ENCODE measurements around the gene PACSIN2.

The PACSIN2 gene

GRCh38 chr22:42993651-42994275, 21.2 kb downstream of the PACSIN2 start:
- Histone ChIP-seq H3K9ac (ENCODE audit: low read length in 5 of 5) (peak overlapping the region in 1 of 5 donors; percentile 6), H3K9me3 (ENCODE audit: control insufficient read depth in 5 of 5, low read length in 5 of 5) (peaks cover 0 to under 1% (median 0%) of the 10 kb centered on the region in 5 donors), H3K36me3 (ENCODE audit: control insufficient read depth in 5 of 5, insufficient read depth in 5 of 5, low read length in 5 of 5) (no peaks in the 10 kb centered on the region), H3K27me3 (ENCODE audit: control insufficient read depth in 5 of 5, insufficient read depth in 4 of 5, low read length in 5 of 5) (no peaks in the 10 kb centered on the region), H3K4me1 (ENCODE audit: control insufficient read depth in 5 of 5, insufficient read depth in 5 of 5, low read length in 5 of 5) (peaks cover 11 to 46% (median 38%) of the 10 kb centered on the region in 5 donors), H3K4me3 (ENCODE audit: low read depth in 1 of 5, low read length in 5 of 5) (peak overlapping the region in 1 of 5 donors; percentile 8), H3K27ac (ENCODE audit: low read depth, low read length) (peak overlapping the region; percentile 60)

- H3K9me3 ChIP-seq (ENCODE audit: control insufficient read depth in 5 of 5, low read length in 5 of 5): no peaks in the 10 kb centered on the region
- peaks cover 11 to 46% (median 38%) of the 10 kb centered on the region in 5 donors for H3K4me1 ChIP-seq (ENCODE audit: control insufficient read depth in 5 of 5, insufficient read depth in 5 of 5, low read length in 5 of 5)
- H3K27me3 ChIP-seq (ENCODE audit: control insufficient read depth in 5 of 5, insufficient read depth in 4 of 5, low read length in 5 of 5): no peaks in the 10 kb centered on the region
- peak overlapping the region in 1 of 5 donors; percentile 6 for H3K9ac ChIP-seq (ENCODE audit: low read length in 5 of 5)
- no peaks in the 10 kb centered on the region for H3K36me3 ChIP-seq (ENCODE audit: control insufficient read depth in 5 of 5, insufficient read depth in 5 of 5, low read length in 5 of 5)
- no peak overlapping the region for H3K27ac ChIP-seq (ENCODE audit: low read depth, low read length)
- H3K4me3 ChIP-seq (ENCODE audit: low read depth in 1 of 5, low read length in 5 of 5): no peak overlapping the region
These were observed 22.0 kb downstream of the PACSIN2 start for GRCh38 chr22:42992886-42993479.

GRCh38 chr22:42992092-42992491, 22.9 kb downstream of the PACSIN2 start:
- H3K9ac ChIP-seq (ENCODE audit: low read length in 5 of 5): no peak overlapping the region
- H3K27me3 ChIP-seq (ENCODE audit: control insufficient read depth in 5 of 5, insufficient read depth in 4 of 5, low read length in 5 of 5): no peaks in the 10 kb centered on the region
- H3K36me3 ChIP-seq (ENCODE audit: control insufficient read depth in 5 of 5, insufficient read depth in 5 of 5, low read length in 5 of 5): no peaks in the 10 kb centered on the region
- H3K4me3 ChIP-seq (ENCODE audit: low read depth in 1 of 5, low read length in 5 of 5): no peak overlapping the region
- peaks cover 11 to 45% (median 37%) of the 10 kb centered on the region in 5 donors for H3K4me1 ChIP-seq (ENCODE audit: control insufficient read depth in 5 of 5, insufficient read depth in 5 of 5, low read length in 5 of 5)
- H3K9me3 ChIP-seq (ENCODE audit: control insufficient read depth in 5 of 5, low read length in 5 of 5): no peaks in the 10 kb centered on the region
- H3K27ac ChIP-seq (ENCODE audit: low read depth, low read length): no peak overlapping the region

GRCh38 chr22:42991010-42991651, 23.8 kb downstream of the PACSIN2 start:
- Histone ChIP-seq H3K36me3 (ENCODE audit: control insufficient read depth in 5 of 5, insufficient read depth in 5 of 5, low read length in 5 of 5) (no peaks in the 10 kb centered on the region), H3K9me3 (ENCODE audit: control insufficient read depth in 5 of 5, low read length in 5 of 5) (no peaks in the 10 kb centered on the region), H3K27me3 (ENCODE audit: control insufficient read depth in 5 of 5, insufficient read depth in 4 of 5, low read length in 5 of 5) (no peaks in the 10 kb centered on the region), H3K4me1 (ENCODE audit: control insufficient read depth in 5 of 5, insufficient read depth in 5 of 5, low read length in 5 of 5) (peaks cover 11 to 36% (median 29%) of the 10 kb centered on the region in 5 donors), H3K9ac (ENCODE audit: low read length in 5 of 5) (no peak overlapping the region), H3K4me3 (ENCODE audit: low read depth in 1 of 5, low read length in 5 of 5) (no peak overlapping the region), H3K27ac (ENCODE audit: low read depth, low read length) (no peak overlapping the region)

- no peaks in the 10 kb centered on the region for H3K36me3 ChIP-seq (ENCODE audit: control insufficient read depth in 5 of 5, insufficient read depth in 5 of 5, low read length in 5 of 5)
- H3K27me3 ChIP-seq (ENCODE audit: control insufficient read depth in 5 of 5, insufficient read depth in 4 of 5, low read length in 5 of 5): no peaks in the 10 kb centered on the region
- no peak overlapping the region for H3K27ac ChIP-seq (ENCODE audit: low read depth, low read length)
- no peak overlapping the region for H3K9ac ChIP-seq (ENCODE audit: low read length in 5 of 5)
- H3K4me3 ChIP-seq (ENCODE audit: low read depth in 1 of 5, low read length in 5 of 5): no peak overlapping the region
- H3K9me3 ChIP-seq (ENCODE audit: control insufficient read depth in 5 of 5, low read length in 5 of 5): no peaks in the 10 kb centered on the region
- peaks cover 11 to 32% (median 25%) of the 10 kb centered on the region in 5 donors for H3K4me1 ChIP-seq (ENCODE audit: control insufficient read depth in 5 of 5, insufficient read depth in 5 of 5, low read length in 5 of 5)
These were observed 24.7 kb downstream of the PACSIN2 start for GRCh38 chr22:42990131-42990838.

- Histone ChIP-seq H3K4me1 (ENCODE audit: control insufficient read depth in 5 of 5, insufficient read depth in 5 of 5, low read length in 5 of 5) (peaks cover 0 to 9% (median 4%) of the 10 kb centered on the region in 5 donors), H3K9me3 (ENCODE audit: control insufficient read depth in 5 of 5, low read length in 5 of 5) (no peaks in the 10 kb centered on the region), H3K27me3 (ENCODE audit: control insufficient read depth in 5 of 5, insufficient read depth in 4 of 5, low read length in 5 of 5) (no peaks in the 10 kb centered on the region), H3K36me3 (ENCODE audit: control insufficient read depth in 5 of 5, insufficient read depth in 5 of 5, low read length in 5 of 5) (no peaks in the 10 kb centered on the region), H3K4me3 (ENCODE audit: low read depth in 1 of 5, low read length in 5 of 5) (no peak overlapping the region), H3K9ac (ENCODE audit: low read length in 5 of 5) (no peak overlapping the region), H3K27ac (ENCODE audit: low read depth, low read length) (no peak overlapping the region)
These were observed 28.8 kb downstream of the PACSIN2 start for GRCh38 chr22:42986115-42986514.

- no peak overlapping the region for H3K27ac ChIP-seq (ENCODE audit: low read depth, low read length)
- H3K27me3 ChIP-seq (ENCODE audit: control insufficient read depth in 5 of 5, insufficient read depth in 4 of 5, low read length in 5 of 5): no peaks in the 10 kb centered on the region
- no peaks in the 10 kb centered on the region for H3K9me3 ChIP-seq (ENCODE audit: control insufficient read depth in 5 of 5, low read length in 5 of 5)
- H3K4me1 ChIP-seq (ENCODE audit: control insufficient read depth in 5 of 5, insufficient read depth in 5 of 5, low read length in 5 of 5): peaks cover 0 to 5% (median 4%) of the 10 kb centered on the region in 5 donors
- no peak overlapping the region for H3K9ac ChIP-seq (ENCODE audit: low read length in 5 of 5)
- H3K36me3 ChIP-seq (ENCODE audit: control insufficient read depth in 5 of 5, insufficient read depth in 5 of 5, low read length in 5 of 5): no peaks in the 10 kb centered on the region
- no peak overlapping the region for H3K4me3 ChIP-seq (ENCODE audit: low read depth in 1 of 5, low read length in 5 of 5)
These were observed 29.4 kb downstream of the PACSIN2 start for GRCh38 chr22:42985531-42985905.

DNA sequence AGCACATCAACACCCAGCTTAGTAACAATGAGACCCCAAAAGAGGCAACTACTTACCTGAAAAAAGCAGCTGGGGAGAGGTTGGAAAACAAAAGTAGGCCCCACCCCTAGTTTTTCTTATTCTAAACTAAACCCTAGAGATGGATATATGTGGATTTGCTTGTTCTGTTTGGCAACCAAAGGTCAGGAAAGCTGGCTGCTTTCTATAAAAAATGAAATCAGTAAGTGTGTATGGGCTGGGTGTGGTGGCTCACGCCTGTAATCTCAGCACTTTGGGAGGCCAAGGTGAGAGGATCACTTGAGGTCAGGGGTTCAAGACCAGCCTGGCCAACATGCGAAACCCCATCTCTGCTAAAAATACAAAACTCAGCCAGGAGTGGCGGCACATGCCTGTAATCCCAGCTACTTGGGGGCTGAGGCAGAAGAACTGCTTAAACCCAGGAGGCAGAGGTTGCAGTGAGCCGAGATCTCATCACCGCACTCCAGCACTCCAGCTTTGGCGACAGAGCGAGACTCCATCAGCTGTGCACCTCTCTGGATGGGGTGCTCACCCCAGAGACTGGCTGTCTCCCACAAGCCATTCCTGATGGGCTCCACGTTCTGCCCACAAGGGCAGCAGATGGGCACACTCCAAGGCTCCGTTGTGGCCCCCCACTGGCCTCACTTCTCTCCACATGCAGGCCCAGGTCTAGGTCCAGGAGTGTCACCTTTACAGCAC, 30.0 kb downstream of the PACSIN2 start:
- Histone ChIP-seq H3K4me3 (ENCODE audit: low read depth in 1 of 5, low read length in 5 of 5) (no peak overlapping the region), H3K27ac (ENCODE audit: low read depth, low read length) (no peak overlapping the region), H3K9ac (ENCODE audit: low read length in 5 of 5) (no peak overlapping the region), H3K9me3 (ENCODE audit: control insufficient read depth in 5 of 5, low read length in 5 of 5) (no peaks in the 10 kb centered on the region), H3K36me3 (ENCODE audit: control insufficient read depth in 5 of 5, insufficient read depth in 5 of 5, low read length in 5 of 5) (no peaks in the 10 kb centered on the region), H3K27me3 (ENCODE audit: control insufficient read depth in 5 of 5, insufficient read depth in 4 of 5, low read length in 5 of 5) (no peaks in the 10 kb centered on the region), H3K4me1 (ENCODE audit: control insufficient read depth in 5 of 5, insufficient read depth in 5 of 5, low read length in 5 of 5) (no peaks in the 10 kb centered on the region)

DNA sequence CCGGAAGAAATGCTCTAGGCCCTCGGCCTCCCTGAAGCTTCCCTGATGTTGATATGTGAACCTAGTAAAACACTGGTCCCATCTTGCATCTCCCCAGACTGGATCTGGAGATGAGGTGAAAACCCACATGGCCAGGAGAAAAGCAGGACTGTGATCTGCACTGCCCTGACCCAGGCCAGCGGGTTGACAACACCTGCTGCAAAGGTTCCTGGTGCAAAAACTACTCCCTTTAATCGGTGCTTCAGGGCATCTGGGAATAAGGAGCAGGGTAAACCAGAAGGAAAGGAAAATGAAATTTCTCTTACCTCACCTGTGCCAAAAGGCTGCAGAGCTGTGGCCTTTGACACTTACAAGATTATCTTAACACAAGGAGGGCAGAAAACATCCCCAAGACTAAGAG, 30.6 kb downstream of the PACSIN2 start:
- H3K27me3 ChIP-seq (ENCODE audit: control insufficient read depth in 5 of 5, insufficient read depth in 4 of 5, low read length in 5 of 5): no peaks in the 10 kb centered on the region
- no peaks in the 10 kb centered on the region for H3K9me3 ChIP-seq (ENCODE audit: control insufficient read depth in 5 of 5, low read length in 5 of 5)
- H3K36me3 ChIP-seq (ENCODE audit: control insufficient read depth in 5 of 5, insufficient read depth in 5 of 5, low read length in 5 of 5): no peaks in the 10 kb centered on the region
- H3K27ac ChIP-seq (ENCODE audit: low read depth, low read length): no peak overlapping the region
- H3K9ac ChIP-seq (ENCODE audit: low read length in 5 of 5): no peak overlapping the region
- H3K4me3 ChIP-seq (ENCODE audit: low read depth in 1 of 5, low read length in 5 of 5): no peak overlapping the region
- H3K4me1 ChIP-seq (ENCODE audit: control insufficient read depth in 5 of 5, insufficient read depth in 5 of 5, low read length in 5 of 5): no peaks in the 10 kb centered on the region

Measured in subcutaneous abdominal adipose tissue (tissue), 5 donors.